SU-DHL-6 (cell line): ENCODE measurements around the gene PSMG1.

Experiments used
- H2AFZ ChIP-seq: fragments of 200-600 bp; sonication (generic); 2 replicates; pipeline ENCODE4 v1.6.1; 2014; ENCODE audit warnings: low read depth, mild to moderate bottlenecking, moderate library complexity, mixed read lengths, antibody characterized with exemption, low read length; ENCODE audit not compliant: severe bottlenecking
- H3F3A ChIP-seq: fragments of 200-600 bp; shearing (Covaris generic); 2 replicates; pipeline ENCODE4 v1.6.0; 2016; ENCODE audit warnings: antibody characterized with exemption, mild to moderate bottlenecking; ENCODE audit not compliant: insufficient read depth
- H3K27ac ChIP-seq: fragments of 200-600 bp; sonication (generic); 2 replicates; pipeline ENCODE4 v1.5.1; 2016; ENCODE audit warnings: low read depth, mild to moderate bottlenecking, low read length, moderate library complexity, mixed read lengths
- H3K27me3 ChIP-seq: fragments of 200-600 bp; sonication (generic), shearing (Covaris generic); 2 replicates; pipeline ENCODE4 v1.6.0; 2014; ENCODE audit warnings: mild to moderate bottlenecking, low read length
- H3K36me3 ChIP-seq: fragments of 200-600 bp; sonication (generic); 2 replicates; pipeline ENCODE4 v1.6.1; 2014; ENCODE audit warnings: mild to moderate bottlenecking, low read length, mixed read lengths
- H3K4me2 ChIP-seq: fragments of 300-600, 200-600 bp; shearing (Covaris generic), sonication (generic); 2 replicates; pipeline ENCODE4 v1.6.0; 2014; ENCODE audit warnings: low read length, low read depth, mild to moderate bottlenecking; ENCODE audit not compliant: poor library complexity, severe bottlenecking
- H3K4me3 ChIP-seq: fragments of 200-600 bp; sonication (generic); 2 replicates; pipeline ENCODE4 v1.5.1; 2014; ENCODE audit warnings: antibody characterized with exemption, low read length, mild to moderate bottlenecking, mixed read lengths; ENCODE audit not compliant: insufficient read depth, poor library complexity, severe bottlenecking
- H3K79me2 ChIP-seq: fragments of 200-600 bp; sonication (generic); 2 replicates; pipeline ENCODE4 v1.6.1; 2014; ENCODE audit warnings: mild to moderate bottlenecking, low read length, moderate library complexity; ENCODE audit not compliant: insufficient read depth
- H3K9ac ChIP-seq: fragments of 200-600 bp; sonication (generic); 2 replicates; pipeline ENCODE4 v1.7.0; 2014; ENCODE audit warnings: mild to moderate bottlenecking, low read length
- H3K9me2 ChIP-seq: fragments of 200-600 bp; sonication (generic); replicated peaks from 2 replicates; pipeline ENCODE4 v1.6.1; 2014; ENCODE audit warnings: low read length; ENCODE audit not compliant: insufficient read depth
- H3K9me3 ChIP-seq: fragments of 200-600 bp; sonication (generic); 2 replicates; pipeline ENCODE4 v1.6.1; 2014; ENCODE audit warnings: low read length, mixed read lengths; ENCODE audit not compliant: insufficient read depth
- H4K20me1 ChIP-seq: fragments of 200-600 bp; sonication (generic); 2 replicates; pipeline ENCODE4 v1.6.1; 2014; ENCODE audit warnings: low read depth, mild to moderate bottlenecking, antibody characterized with exemption, low read length, moderate library complexity, mixed read lengths
- EZH2phosphoT487 ChIP-seq: fragments of 200-600 bp; sonication (generic), shearing (Covaris generic); conservative IDR thresholded peaks from 2 replicates; pipeline ENCODE4 v1.6.1; 2018; ENCODE audit warnings: mild to moderate bottlenecking, antibody characterized with exemption, low read length, moderate library complexity, mixed read lengths
- TF ChIP-seq, protein P1 (sequence below): fragments of 200-600 bp; sonication (generic); IDR thresholded peaks from one replicate; pipeline ENCODE4 v1.5.1; 2017; ENCODE audit warnings: antibody characterized with exemption, mild to moderate bottlenecking, low read length, moderate library complexity; ENCODE audit not compliant: insufficient read depth, poor library complexity, severe bottlenecking

Gene PSMG1

GRCh38 chr21:39153842-39154241 is 29.4 kb downstream of the PSMG1 start:
- Histone ChIP-seq H2AFZ (no peak overlapping the region), H3K9me3 (no peaks in the 10 kb centered on the region), H3K4me2 (no peak overlapping the region), H3K9ac (no peak overlapping the region), H3K9me2 (no peaks in the 10 kb centered on the region), H3K79me2 (no peaks in the 10 kb centered on the region), H3F3A (no peaks in the 10 kb centered on the region), H3K36me3 (no peaks in the 10 kb centered on the region), H4K20me1 (no peaks in the 10 kb centered on the region), H3K4me3 (no peak overlapping the region), H3K27ac (no peak overlapping the region), H3K27me3 (no peaks in the 10 kb centered on the region)
- TF ChIP-seq, protein P1, sequence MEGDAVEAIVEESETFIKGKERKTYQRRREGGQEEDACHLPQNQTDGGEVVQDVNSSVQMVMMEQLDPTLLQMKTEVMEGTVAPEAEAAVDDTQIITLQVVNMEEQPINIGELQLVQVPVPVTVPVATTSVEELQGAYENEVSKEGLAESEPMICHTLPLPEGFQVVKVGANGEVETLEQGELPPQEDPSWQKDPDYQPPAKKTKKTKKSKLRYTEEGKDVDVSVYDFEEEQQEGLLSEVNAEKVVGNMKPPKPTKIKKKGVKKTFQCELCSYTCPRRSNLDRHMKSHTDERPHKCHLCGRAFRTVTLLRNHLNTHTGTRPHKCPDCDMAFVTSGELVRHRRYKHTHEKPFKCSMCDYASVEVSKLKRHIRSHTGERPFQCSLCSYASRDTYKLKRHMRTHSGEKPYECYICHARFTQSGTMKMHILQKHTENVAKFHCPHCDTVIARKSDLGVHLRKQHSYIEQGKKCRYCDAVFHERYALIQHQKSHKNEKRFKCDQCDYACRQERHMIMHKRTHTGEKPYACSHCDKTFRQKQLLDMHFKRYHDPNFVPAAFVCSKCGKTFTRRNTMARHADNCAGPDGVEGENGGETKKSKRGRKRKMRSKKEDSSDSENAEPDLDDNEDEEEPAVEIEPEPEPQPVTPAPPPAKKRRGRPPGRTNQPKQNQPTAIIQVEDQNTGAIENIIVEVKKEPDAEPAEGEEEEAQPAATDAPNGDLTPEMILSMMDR: no peak
- TF ChIP-seq EZH2phosphoT487: no peak

- no peak overlapping the region for H3K4me2 ChIP-seq
- no peaks in the 10 kb centered on the region for H3K27me3 ChIP-seq
- no peak overlapping the region for H3K4me3 ChIP-seq
- H3K36me3 ChIP-seq: no peaks in the 10 kb centered on the region
- no peaks in the 10 kb centered on the region for H3F3A ChIP-seq
- no peak overlapping the region for H3K27ac ChIP-seq
- no peak for TF ChIP-seq EZH2phosphoT487
- TF ChIP-seq, protein P1: peak; percentile 12
- H3K79me2 ChIP-seq: no peaks in the 10 kb centered on the region
- H3K9me2 ChIP-seq: no peaks in the 10 kb centered on the region
- no peak overlapping the region for H2AFZ ChIP-seq
- no peaks in the 10 kb centered on the region for H3K9me3 ChIP-seq
- no peaks in the 10 kb centered on the region for H4K20me1 ChIP-seq
- no peak overlapping the region for H3K9ac ChIP-seq
Observed at GRCh38 chr21:39153373-39153772, 29.9 kb downstream of the PSMG1 start.

DNA sequence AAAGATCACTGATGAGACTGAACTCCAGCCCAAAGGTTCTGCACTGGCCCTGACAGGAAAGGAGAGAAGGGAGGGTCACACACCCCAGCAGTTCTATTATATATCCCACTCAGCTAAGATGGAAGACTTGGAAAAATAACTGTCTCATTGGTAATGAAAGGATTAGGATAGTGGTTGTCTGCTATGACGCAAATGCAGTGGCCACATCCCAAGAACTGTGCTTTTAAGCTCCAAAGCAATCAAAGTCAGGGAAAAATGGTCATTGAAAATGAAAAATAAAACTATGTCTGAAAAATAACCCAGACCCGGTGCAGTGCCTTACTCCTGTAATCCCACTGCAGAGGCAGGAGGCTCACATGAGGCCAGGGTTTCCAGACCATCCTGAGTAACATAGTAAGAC is 31.0 kb downstream of the PSMG1 start:
- no peaks in the 10 kb centered on the region for H3K9me3 ChIP-seq
- H2AFZ ChIP-seq: no peak overlapping the region
- H3K36me3 ChIP-seq: no peaks in the 10 kb centered on the region
- no peaks in the 10 kb centered on the region for H3F3A ChIP-seq
- TF ChIP-seq, protein P1: no peak
- no peak for TF ChIP-seq EZH2phosphoT487
- no peak overlapping the region for H3K9ac ChIP-seq
- no peaks in the 10 kb centered on the region for H4K20me1 ChIP-seq
- no peak overlapping the region for H3K4me2 ChIP-seq
- no peaks in the 10 kb centered on the region for H3K27me3 ChIP-seq
- no peaks in the 10 kb centered on the region for H3K9me2 ChIP-seq
- H3K27ac ChIP-seq: no peak overlapping the region
- H3K4me3 ChIP-seq: no peak overlapping the region
- no peaks in the 10 kb centered on the region for H3K79me2 ChIP-seq
